Measurements from ENCODE around the gene LHFPL2. TPM values are rescaled to one million over a fixed set of nuclear protein-coding genes. Genes with fewer than 3 reads are reported as not detected.

Gene LHFPL2
- polyA plus RNA-seq, 3 donors: 3.7 to 11.6 (median 7.3) TPM

DNA sequence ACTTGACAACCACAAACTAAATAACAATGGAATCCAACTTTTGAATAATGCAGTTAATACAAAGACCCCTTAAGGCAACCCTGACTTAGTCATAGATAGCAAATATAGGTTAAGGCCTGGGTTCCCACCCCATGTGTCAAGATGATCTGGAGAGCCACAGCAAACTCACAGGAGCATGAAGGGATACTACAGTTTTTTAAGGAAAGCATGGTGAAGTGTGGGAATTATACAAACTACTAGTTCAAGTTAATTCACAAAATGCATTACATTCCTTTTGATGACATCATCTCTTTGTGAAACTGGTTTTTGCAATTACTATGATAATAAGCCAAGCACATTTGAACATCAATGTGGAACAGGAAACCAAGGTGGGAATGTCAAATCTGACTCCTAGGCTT is 50.6 kb downstream of the LHFPL2 start:
- no peaks in the 10 kb centered on the region for H3K27me3 ChIP-seq (ENCODE audit: control insufficient read depth in 2 of 2, insufficient read depth in 2 of 2, low read length in 2 of 2)
- no peaks in the 10 kb centered on the region for H4K20me1 ChIP-seq (ENCODE audit: insufficient read depth, low read length)
- intact Hi-C loops (cut with micrococcal nuclease): loop anchor here in 1 of 2 donors (10.0 kb wide), 1 partner anchor 113 kb away; no protein-coding TSS in a partner anchor
- H3K9ac ChIP-seq (ENCODE audit: insufficient read depth, low read length, poor library complexity, severe bottlenecking): no peak overlapping the region
- peaks cover 0 to 2% (median 0%) of the 10 kb centered on the region in 3 donors for H3K27me3 Mint-ChIP-seq (ENCODE audit: low read depth in 3 of 3)
- no peaks in the 10 kb centered on the region for H3K36me3 ChIP-seq (replicated peaks in 1 of 2; ENCODE audit: control insufficient read depth in 1 of 2, insufficient read depth in 2 of 2, low read length in 2 of 2)
- no peak overlapping the region for H3K4me2 ChIP-seq (replicated peaks; ENCODE audit: extremely low read depth, low read length, poor library complexity, severe bottlenecking)
- H3K4me1 ChIP-seq (ENCODE audit: control insufficient read depth in 1 of 2, insufficient read depth in 2 of 2, low read length in 2 of 2): peaks cover under 1 to 27% of the 10 kb centered on the region in 2 donors
- H3K4me1 Mint-ChIP-seq: peaks cover 25% of the 10 kb centered on the region
- no peaks in the 10 kb centered on the region for H3K79me2 ChIP-seq (ENCODE audit: insufficient read depth, low read length)
- no peaks in the 10 kb centered on the region for H3K36me3 Mint-ChIP-seq
- TF ChIP-seq, protein P1, sequence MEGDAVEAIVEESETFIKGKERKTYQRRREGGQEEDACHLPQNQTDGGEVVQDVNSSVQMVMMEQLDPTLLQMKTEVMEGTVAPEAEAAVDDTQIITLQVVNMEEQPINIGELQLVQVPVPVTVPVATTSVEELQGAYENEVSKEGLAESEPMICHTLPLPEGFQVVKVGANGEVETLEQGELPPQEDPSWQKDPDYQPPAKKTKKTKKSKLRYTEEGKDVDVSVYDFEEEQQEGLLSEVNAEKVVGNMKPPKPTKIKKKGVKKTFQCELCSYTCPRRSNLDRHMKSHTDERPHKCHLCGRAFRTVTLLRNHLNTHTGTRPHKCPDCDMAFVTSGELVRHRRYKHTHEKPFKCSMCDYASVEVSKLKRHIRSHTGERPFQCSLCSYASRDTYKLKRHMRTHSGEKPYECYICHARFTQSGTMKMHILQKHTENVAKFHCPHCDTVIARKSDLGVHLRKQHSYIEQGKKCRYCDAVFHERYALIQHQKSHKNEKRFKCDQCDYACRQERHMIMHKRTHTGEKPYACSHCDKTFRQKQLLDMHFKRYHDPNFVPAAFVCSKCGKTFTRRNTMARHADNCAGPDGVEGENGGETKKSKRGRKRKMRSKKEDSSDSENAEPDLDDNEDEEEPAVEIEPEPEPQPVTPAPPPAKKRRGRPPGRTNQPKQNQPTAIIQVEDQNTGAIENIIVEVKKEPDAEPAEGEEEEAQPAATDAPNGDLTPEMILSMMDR (IDR thresholded peaks at IDR 0.05): no peak
- H3K4me3 Mint-ChIP-seq: no peak overlapping the region
- H3K27ac Mint-ChIP-seq: no peak overlapping the region
- peaks cover 0 to 1% (median 0%) of the 10 kb centered on the region in 7 donors for H3K9me3 Mint-ChIP-seq
- no peak overlapping the region for H3K27ac ChIP-seq (ENCODE audit: low read depth in 1 of 2, low read length in 2 of 2)
- no peak overlapping the region for H2AFZ ChIP-seq (ENCODE audit: insufficient read depth, low read depth, low read length, poor library complexity, severe bottlenecking)
- H3K9me3 ChIP-seq (replicated peaks in 1 of 2; ENCODE audit: control insufficient read depth in 1 of 2, insufficient read depth in 1 of 2, low read length in 2 of 2): no peaks in the 10 kb centered on the region
- DNase-seq: no peak
- H3K4me3 ChIP-seq (replicated peaks in 1 of 3; ENCODE audit: low read depth in 2 of 3, low read length in 3 of 3): no peak overlapping the region

DNA sequence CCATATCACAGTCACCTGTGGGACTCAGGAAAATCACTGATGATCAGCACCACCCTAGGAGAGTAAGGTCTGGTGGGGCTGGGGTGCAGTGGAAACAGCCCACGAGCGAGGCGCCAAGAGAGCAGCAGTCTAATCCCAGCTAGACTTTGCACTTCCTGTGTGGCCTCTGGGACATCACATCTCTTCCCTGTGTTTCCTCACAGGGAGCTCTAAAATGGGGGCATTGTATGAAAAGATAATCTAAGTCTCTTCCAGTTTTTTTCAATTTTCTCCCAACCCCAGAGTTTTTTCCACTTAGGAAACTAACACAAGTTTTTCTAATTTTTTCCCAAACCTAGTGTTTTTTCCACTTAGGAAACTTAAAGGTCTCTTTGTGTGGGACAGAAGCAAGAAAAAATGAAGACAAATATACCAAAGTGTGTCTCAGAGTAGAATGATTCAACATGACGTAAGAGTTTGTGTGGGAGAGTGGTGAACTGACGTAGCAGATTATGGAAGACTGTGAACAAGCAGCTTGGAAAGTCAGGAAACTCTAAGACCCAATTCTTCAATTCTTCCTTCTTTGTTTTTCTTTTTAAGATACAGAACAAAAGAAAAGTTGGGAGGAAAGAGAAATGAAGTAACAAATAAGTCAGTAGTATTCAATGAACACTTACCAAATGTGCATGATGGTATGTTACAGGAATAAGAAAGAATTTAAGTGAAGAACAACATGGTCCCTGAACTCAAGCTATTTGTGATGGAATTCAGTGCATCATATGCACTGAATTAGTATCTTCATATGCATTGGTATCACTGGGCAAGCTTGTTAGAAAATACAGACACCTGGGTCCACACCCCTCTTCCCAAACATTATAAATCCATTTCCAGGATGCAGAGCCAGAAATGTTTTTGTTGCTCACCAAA is 51.3 kb downstream of the LHFPL2 start:
- intact Hi-C loops (cut with micrococcal nuclease): loop anchor here in 1 of 2 donors (10.0 kb wide), 1 partner anchor 113 kb away; no protein-coding TSS in a partner anchor
- no peak for DNase-seq
- TF ChIP-seq, protein P1 (IDR thresholded peaks at IDR 0.05): no peak
- Histone ChIP-seq H4K20me1 (ENCODE audit: insufficient read depth, low read length) (no peaks in the 10 kb centered on the region), H3K36me3 (replicated peaks in 1 of 2; ENCODE audit: control insufficient read depth in 1 of 2, insufficient read depth in 2 of 2, low read length in 2 of 2) (no peaks in the 10 kb centered on the region), H3K27ac (ENCODE audit: low read depth in 1 of 2, low read length in 2 of 2) (no peak overlapping the region), H3K9ac (ENCODE audit: insufficient read depth, low read length, poor library complexity, severe bottlenecking) (no peak overlapping the region), H3K9me3 (replicated peaks in 1 of 2; ENCODE audit: control insufficient read depth in 1 of 2, insufficient read depth in 1 of 2, low read length in 2 of 2) (no peaks in the 10 kb centered on the region), H3K4me3 (replicated peaks in 1 of 3; ENCODE audit: low read depth in 2 of 3, low read length in 3 of 3) (no peak overlapping the region), H3K27me3 (ENCODE audit: control insufficient read depth in 2 of 2, insufficient read depth in 2 of 2, low read length in 2 of 2) (no peaks in the 10 kb centered on the region), H3K79me2 (ENCODE audit: insufficient read depth, low read length) (no peaks in the 10 kb centered on the region), H3K4me1 (ENCODE audit: control insufficient read depth in 1 of 2, insufficient read depth in 2 of 2, low read length in 2 of 2) (peaks cover 7 to 33% of the 10 kb centered on the region in 2 donors), H2AFZ (ENCODE audit: insufficient read depth, low read depth, low read length, poor library complexity, severe bottlenecking) (no peak overlapping the region), H3K4me2 (replicated peaks; ENCODE audit: extremely low read depth, low read length, poor library complexity, severe bottlenecking) (no peak overlapping the region)
- no peak overlapping the region for H3K27ac Mint-ChIP-seq
- no peaks in the 10 kb centered on the region for H3K36me3 Mint-ChIP-seq
- peaks cover 32% of the 10 kb centered on the region for H3K4me1 Mint-ChIP-seq
- 100% methylated on average over 1 of the region's 5 CpGs for WGBS (ENCODE audit: insufficient coverage)
- H3K9me3 Mint-ChIP-seq: peaks cover 0 to 3% (median 0%) of the 10 kb centered on the region in 7 donors
- no peak overlapping the region for H3K4me3 Mint-ChIP-seq
- H3K27me3 Mint-ChIP-seq (ENCODE audit: low read depth in 3 of 3): peaks cover 0 to 2% (median 0%) of the 10 kb centered on the region in 3 donors

Measured in CD14-positive monocyte (primary cell).